ENCODE measurements around the gene UBALD1. TPM values are rescaled to one million over a fixed set of nuclear protein-coding genes. Genes with fewer than 3 reads are reported as not detected.

Gene UBALD1
- total and polyA plus RNA-seq, 9 donors = 0.43 to 39.5 (median 21.4) TPM

DNA sequence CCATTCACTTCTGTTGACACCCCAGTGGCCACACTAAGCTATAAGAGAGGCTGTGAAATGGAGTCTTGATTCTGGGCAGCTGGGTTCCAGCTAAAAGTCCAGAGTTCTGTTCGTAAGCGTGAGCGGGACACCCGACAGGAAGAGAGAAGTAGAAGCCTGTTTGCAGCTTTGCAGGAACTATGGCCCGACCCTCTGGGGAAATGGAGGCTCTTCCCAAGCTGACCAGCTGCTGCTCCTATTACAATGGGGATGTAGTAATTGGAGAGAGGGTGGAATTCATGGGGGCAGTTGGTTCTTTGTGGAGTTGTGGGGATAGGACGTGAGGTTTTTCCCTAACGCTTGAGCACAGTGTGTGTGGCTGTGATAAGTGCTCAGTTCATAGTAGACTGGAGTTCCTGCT lies 28.4 kb downstream of the UBALD1 start:
- no peaks in the 10 kb centered on the region for H3K4me1 ChIP-seq (ENCODE audit: insufficient read depth)
- intact Hi-C loops (cut with DNase I) = loop anchor here in 2 of 4 donors (10.0 kb wide), 2 partner anchors 71 to 81 kb away; no protein-coding TSS in a partner anchor
- no peak overlapping the region for H3K27ac ChIP-seq
- 63 to 71% (median 69%) methylated on average over 7 of the region's 7 CpGs for WGBS, 3 donors
- H3K4me3 ChIP-seq = no peak overlapping the region
- TF ChIP-seq, protein P1, sequence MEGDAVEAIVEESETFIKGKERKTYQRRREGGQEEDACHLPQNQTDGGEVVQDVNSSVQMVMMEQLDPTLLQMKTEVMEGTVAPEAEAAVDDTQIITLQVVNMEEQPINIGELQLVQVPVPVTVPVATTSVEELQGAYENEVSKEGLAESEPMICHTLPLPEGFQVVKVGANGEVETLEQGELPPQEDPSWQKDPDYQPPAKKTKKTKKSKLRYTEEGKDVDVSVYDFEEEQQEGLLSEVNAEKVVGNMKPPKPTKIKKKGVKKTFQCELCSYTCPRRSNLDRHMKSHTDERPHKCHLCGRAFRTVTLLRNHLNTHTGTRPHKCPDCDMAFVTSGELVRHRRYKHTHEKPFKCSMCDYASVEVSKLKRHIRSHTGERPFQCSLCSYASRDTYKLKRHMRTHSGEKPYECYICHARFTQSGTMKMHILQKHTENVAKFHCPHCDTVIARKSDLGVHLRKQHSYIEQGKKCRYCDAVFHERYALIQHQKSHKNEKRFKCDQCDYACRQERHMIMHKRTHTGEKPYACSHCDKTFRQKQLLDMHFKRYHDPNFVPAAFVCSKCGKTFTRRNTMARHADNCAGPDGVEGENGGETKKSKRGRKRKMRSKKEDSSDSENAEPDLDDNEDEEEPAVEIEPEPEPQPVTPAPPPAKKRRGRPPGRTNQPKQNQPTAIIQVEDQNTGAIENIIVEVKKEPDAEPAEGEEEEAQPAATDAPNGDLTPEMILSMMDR (IDR thresholded peaks at IDR 0.05) = no peak
- TF ChIP-seq POLR2A (IDR thresholded peaks at IDR 0.05) (no peak), EP300 (IDR thresholded peaks at IDR 0.05) (no peak)
- H3K36me3 ChIP-seq = no peaks in the 10 kb centered on the region
- no peak for DNase-seq
- H3K9me3 ChIP-seq = no peaks in the 10 kb centered on the region
- H3K27me3 ChIP-seq = no peaks in the 10 kb centered on the region

DNA sequence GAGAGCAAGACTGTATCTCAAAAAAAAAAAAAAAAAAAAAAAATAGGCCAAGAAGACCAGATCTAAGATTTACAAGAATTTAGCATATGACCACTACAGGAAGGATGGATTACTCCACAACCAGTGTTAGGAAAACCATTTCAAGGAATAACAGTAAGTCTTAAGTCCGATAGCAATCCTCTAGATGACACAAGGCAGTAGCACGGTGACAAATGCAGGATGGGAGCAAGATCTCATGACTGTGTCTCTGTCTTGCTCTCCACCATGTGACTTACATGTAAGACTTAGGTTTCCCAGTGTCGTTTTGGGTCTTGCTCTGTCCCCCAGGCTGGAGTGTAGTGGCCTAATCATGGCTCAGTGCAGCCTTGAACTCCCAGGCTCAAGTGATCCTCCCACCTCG lies 30.8 kb downstream of the UBALD1 start:
- intact Hi-C loops (cut with DNase I) = loop anchor here in 2 of 4 donors (10.0 kb wide), 2 partner anchors 69 to 79 kb away; no protein-coding TSS in a partner anchor
- H3K9me3 ChIP-seq = no peaks in the 10 kb centered on the region
- no peaks in the 10 kb centered on the region for H3K27me3 ChIP-seq
- no peaks in the 10 kb centered on the region for H3K36me3 ChIP-seq
- H3K4me3 ChIP-seq = no peak overlapping the region
- no peaks in the 10 kb centered on the region for H3K4me1 ChIP-seq (ENCODE audit: insufficient read depth)
- TF ChIP-seq, protein P1 (IDR thresholded peaks at IDR 0.05) = no peak
- TF ChIP-seq POLR2A (IDR thresholded peaks at IDR 0.05) = no peak
- no peak for TF ChIP-seq EP300 (IDR thresholded peaks at IDR 0.05)
- WGBS, 3 donors = 78 to 86% (median 82%) methylated on average over 4 of the region's 4 CpGs
- H3K27ac ChIP-seq = no peak overlapping the region
- no peak for DNase-seq

DNA sequence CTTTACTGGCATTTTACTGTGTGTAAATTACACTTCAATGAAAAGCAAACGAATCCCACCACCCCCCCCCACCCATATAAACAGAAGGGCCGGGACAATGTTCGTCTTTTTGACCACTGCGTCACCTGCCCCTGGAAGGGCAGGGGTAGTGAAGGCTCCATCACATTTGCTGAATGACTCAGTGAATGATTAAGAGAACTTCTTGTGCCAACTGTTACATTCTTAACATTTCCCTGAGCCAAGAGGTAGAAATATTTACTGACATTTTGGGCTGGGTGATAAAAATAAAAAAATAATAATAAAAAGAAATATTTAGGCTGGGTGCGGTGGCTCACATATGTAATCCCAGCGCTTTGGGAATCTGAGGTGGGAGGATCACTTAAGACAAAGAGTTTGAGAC lies 34.4 kb downstream of the UBALD1 start:
- Histone ChIP-seq H3K27me3 (no peaks in the 10 kb centered on the region), H3K36me3 (no peaks in the 10 kb centered on the region), H3K4me1 (ENCODE audit: insufficient read depth) (no peaks in the 10 kb centered on the region), H3K4me3 (no peak overlapping the region), H3K27ac (no peak overlapping the region), H3K9me3 (no peaks in the 10 kb centered on the region)
- TF ChIP-seq, protein P1 (IDR thresholded peaks at IDR 0.05) = no peak
- TF ChIP-seq EP300 (IDR thresholded peaks at IDR 0.05) = no peak
- no peak for TF ChIP-seq POLR2A (IDR thresholded peaks at IDR 0.05)
- intact Hi-C loops (cut with DNase I) = loop anchor here in 2 of 4 donors (10.0 kb wide), 2 partner anchors 65 to 75 kb away; no protein-coding TSS in a partner anchor
- 44 to 46% (median 45%) methylated on average over 6 of the region's 6 CpGs for WGBS, 3 donors
- DNase-seq = no peak

DNA sequence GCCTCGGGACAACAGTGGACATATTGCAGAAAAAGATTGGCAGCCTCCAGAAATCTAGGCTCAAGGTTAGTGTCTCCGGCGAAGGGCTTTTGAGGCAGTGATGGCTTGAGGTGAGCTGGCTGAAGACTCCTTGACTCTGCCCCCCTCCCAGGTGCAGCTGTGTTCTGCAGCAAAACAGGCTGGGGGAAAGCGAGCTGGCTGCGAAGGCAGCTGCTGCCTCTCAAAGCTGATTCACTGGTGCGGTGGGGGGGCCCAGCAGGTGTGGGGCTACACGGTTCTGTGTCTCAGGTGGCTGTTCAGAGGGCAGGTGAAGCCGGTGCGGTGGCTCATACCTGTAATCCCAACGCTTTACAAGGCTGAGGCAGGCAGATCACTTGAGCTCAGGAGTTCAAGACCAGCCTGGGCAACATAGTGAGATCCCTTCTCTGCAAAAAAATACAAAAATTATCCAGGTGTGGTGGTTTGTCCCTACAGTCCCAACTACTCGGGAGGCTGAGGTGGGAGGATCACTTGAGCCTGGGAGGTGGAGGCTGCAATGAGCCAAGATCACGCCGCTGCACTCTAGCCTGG lies 35.6 kb downstream of the UBALD1 start:
- Histone ChIP-seq H3K27me3 (no peaks in the 10 kb centered on the region), H3K4me3 (no peak overlapping the region), H3K36me3 (no peaks in the 10 kb centered on the region), H3K9me3 (no peaks in the 10 kb centered on the region), H3K4me1 (ENCODE audit: insufficient read depth) (no peaks in the 10 kb centered on the region), H3K27ac (no peak overlapping the region)
- TF ChIP-seq, protein P1 (IDR thresholded peaks at IDR 0.05) = no peak
- TF ChIP-seq EP300 (IDR thresholded peaks at IDR 0.05) = no peak
- TF ChIP-seq POLR2A (IDR thresholded peaks at IDR 0.05) = no peak
- 74 to 81% (median 79%) methylated on average over 13 of the region's 13 CpGs for WGBS, 3 donors
- intact Hi-C loops (cut with DNase I) = no loop called here
- DNase-seq = no peak
